ENCODE results near the gene KRT15. TPM values are rescaled to one million over a fixed set of nuclear protein-coding genes. Genes with fewer than 3 reads are reported as not detected.

Gene KRT15
- total and polyA plus RNA-seq, 9 of the 15 experiments (the other 6 are each of a cell fraction or from before 2014, with no cell fraction given) = 0.28 to 4.4 (median 0.56) TPM

GRCh38 chr17:41491476-41491875 is 27.2 kb downstream of the KRT15 start:
- Histone ChIP-seq H3K9me1 (ENCODE audit: control insufficient read depth, insufficient read depth, low read length) (no peaks in the 10 kb centered on the region), H3K4me2 (ENCODE audit: insufficient read depth, low read length) (no peak overlapping the region), H3K4me3 (no peak overlapping the region), H3K4me1 (replicated peaks in 1 of 2; ENCODE audit: control insufficient read depth in 2 of 2, insufficient read depth in 2 of 2, low read length in 2 of 2) (peaks cover 0 to 13% of the 10 kb centered on the region in 2 experiments; a peak in 4 of 5 replicates), H3K79me2 (ENCODE audit: control insufficient read depth, insufficient read depth, low read length) (no peaks in the 10 kb centered on the region), H4K20me1 (replicated peaks; ENCODE audit: control insufficient read depth, insufficient read depth, low read length) (no peaks in the 10 kb centered on the region; the same call in 1 of the 2 replicates), H2AFZ (ENCODE audit: low read depth, low read length) (no peak overlapping the region), H3K9ac (ENCODE audit: insufficient read depth in 1 of 2, low read depth in 2 of 2, low read length in 2 of 2) (no peak overlapping the region), H3K27ac (ENCODE audit: extremely low read depth, low read depth, low read length) (no peak overlapping the region), H3K9me3 (replicated peaks; ENCODE audit: control insufficient read depth, insufficient read depth, low read depth, low read length) (no peaks in the 10 kb centered on the region), H3K36me3 (ENCODE audit: control insufficient read depth, insufficient read depth, low read length) (no peaks in the 10 kb centered on the region), H3K27me3 (ENCODE audit: control insufficient read depth in 2 of 2, insufficient read depth in 2 of 2, low read length in 2 of 2) (peaks cover 2 to 17% of the 10 kb centered on the region in 2 experiments; a peak in 1 of 5 replicates)
- WGBS (ENCODE audit: insufficient coverage, low coverage, missing lambda C conversion rate) = 11% methylated on average over 2 of the region's 2 CpGs
- intact Hi-C loops (cut with micrococcal nuclease) (loop anchor here (10.0 kb wide), 1 partner anchor 587 kb away; no protein-coding TSS in a partner anchor), in situ Hi-C loops (cut with MboI) (no loop called here)
- no peak for TF ChIP-seq RBM15 (IDR thresholded peaks at IDR 0.05; ENCODE audit: insufficient read depth, low read length)
- TF ChIP-seq, protein P1, sequence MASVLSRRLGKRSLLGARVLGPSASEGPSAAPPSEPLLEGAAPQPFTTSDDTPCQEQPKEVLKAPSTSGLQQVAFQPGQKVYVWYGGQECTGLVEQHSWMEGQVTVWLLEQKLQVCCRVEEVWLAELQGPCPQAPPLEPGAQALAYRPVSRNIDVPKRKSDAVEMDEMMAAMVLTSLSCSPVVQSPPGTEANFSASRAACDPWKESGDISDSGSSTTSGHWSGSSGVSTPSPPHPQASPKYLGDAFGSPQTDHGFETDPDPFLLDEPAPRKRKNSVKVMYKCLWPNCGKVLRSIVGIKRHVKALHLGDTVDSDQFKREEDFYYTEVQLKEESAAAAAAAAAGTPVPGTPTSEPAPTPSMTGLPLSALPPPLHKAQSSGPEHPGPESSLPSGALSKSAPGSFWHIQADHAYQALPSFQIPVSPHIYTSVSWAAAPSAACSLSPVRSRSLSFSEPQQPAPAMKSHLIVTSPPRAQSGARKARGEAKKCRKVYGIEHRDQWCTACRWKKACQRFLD (CRISPR knock-in tag; IDR thresholded peaks at IDR 0.05) = no peak
- no peak for TF ChIP-seq ETV1 (tag; conservative IDR thresholded peaks at IDR 0.05; ENCODE audit: low read depth)
- no peak for TF ChIP-seq ZNF143 (CRISPR knock-in tag; IDR thresholded peaks at IDR 0.05)
- TF ChIP-seq, protein P2, sequence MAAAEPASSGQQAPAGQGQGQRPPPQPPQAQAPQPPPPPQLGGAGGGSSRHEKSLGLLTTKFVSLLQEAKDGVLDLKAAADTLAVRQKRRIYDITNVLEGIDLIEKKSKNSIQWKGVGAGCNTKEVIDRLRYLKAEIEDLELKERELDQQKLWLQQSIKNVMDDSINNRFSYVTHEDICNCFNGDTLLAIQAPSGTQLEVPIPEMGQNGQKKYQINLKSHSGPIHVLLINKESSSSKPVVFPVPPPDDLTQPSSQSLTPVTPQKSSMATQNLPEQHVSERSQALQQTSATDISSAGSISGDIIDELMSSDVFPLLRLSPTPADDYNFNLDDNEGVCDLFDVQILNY (CRISPR knock-in tag; IDR thresholded peaks at IDR 0.05) = no peak
- no peak for TF ChIP-seq MTA2 (IDR thresholded peaks at IDR 0.05; ENCODE audit: low read depth)
- no peak for TF ChIP-seq ZNF79 (CRISPR knock-in tag; IDR thresholded peaks at IDR 0.05; ENCODE audit: low read depth)
- no peak for FAIRE-seq
- ATAC-seq = no peak
- BruUV-seq (replicated peaks) = no TSS peak
- no peak for DNase-seq (ENCODE audit: extremely low read depth in 1 of 4, low spot score in 3 of 4)
- POLR2A ChIA-PET = interaction anchor here (0.6 to 1.0 kb wide), 3 partner anchors 36 to 146 kb away, joined by 3 to 4 read pairs (median 4); partner anchors contain the start of gene KRT19
- CTCF ChIA-PET (ENCODE audit: low intra/inter-chr PET ratio) = no interaction called here
